Ecto neural progenitor cell (in vitro differentiated cells): ENCODE measurements around the gene NUDT2.

Experiments used
- DNase-seq: peaks from one replicate; pipeline ENCODE4 v3.0.0-alpha.2; 2018; ENCODE audit warnings: low spot score

NUDT2 gene

DNA sequence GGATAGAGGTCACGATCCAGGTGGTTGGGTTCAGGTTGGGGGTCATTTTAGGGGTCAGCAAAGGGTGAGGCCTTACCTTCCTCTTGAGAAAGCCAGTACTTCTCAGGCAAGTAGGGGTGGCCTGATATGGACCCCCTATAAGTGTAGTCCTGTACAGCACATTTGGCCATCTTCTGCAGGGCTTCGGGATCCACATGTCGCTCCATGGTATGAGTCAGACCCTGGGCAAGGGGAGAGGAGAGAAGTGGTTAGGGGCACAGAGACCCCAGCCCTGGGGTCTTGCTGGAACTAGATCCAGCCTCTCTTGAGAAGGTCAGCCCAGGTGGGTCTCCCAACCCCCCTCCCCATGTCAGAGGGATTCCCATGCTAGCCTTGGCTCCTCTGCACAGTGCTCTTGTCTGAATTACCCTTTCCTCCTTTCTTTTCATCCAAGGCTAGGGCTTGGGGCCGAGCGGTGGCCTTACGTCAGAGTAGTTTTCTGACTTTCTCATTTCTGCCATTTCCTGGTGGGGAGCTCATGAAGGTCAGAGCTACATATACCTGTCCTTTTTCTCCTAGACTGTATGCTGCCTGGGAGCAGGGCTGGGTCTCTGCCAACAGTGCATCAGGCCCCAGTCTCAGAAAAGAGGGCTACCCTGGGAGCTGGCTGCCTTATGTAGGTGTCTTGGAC, 56.3 kb downstream of the NUDT2 start:
- DNase-seq = peak; percentile 22

DNA sequence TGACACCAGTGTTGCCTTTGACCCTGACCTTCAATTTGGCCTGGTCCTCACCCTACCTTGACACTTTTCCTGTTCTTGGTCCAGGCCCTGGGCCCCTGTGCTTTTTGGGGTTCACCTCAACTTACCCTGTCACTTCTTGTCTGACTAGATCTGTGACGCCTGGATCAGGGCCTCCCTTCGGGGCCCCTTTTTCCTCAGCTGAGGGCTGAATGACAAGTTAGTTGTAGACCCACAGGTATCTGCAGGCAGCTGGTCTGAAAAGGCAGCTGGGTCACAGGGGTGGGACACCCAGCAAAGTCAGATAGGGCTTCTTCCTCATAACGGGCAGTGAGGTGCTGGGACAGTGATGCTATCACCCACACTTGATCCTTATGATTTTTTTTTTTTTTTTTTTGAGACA, 57.3 kb downstream of the NUDT2 start:
- DNase-seq = peak; percentile 29

DNA sequence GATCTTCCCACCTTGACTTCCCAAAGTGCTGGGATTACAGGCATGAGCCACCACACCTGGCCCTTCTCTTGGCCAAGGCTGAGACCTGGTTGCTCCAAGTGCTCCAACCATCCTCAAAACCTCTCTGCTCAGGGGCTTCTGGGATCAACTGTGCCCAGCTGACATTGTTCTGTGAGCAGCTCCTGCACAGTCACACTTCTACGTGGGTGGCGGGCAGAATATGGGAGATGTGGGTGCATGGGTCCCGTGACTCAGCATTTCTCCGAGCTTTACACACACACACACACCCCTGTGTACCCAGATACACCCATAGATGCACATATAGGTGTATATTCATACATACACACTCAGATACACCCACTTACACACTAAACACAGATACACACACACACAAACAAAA, 57.9 kb downstream of the NUDT2 start:
- DNase-seq = peak; percentile 8

DNA sequence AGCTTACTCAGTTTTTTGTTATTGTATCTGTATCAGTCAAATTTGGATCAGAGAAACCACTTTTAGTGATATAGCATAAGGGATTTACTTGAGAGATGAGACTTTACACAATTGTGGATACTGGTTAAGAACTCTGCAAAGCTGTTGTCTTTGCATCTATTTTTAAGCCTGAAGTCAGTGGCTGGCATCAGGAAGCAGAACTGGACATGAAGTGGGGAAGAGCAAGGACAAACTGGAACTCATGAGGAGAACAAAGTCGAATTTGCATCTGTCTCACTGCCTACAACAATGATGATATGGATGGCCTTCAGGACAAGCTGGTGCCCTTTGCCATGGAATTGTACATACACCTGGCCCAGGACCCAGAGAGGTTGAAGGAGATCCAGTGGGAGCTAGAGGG, 63.1 kb downstream of the NUDT2 start:
- DNase-seq = no peak
